Esophagus muscularis mucosa (tissue), 3 donors: ENCODE measurements around the gene HPX.

ENCODE experiments used
- POLR2A ChIP-seq: fragments of 450-650 bp; IDR thresholded peaks from one replicate; pipeline ENCODE4 v1.6.1; 2017; ENCODE audit warnings: antibody characterized with exemption, moderate library complexity, mild to moderate bottlenecking, low read depth
- TF ChIP-seq, protein P1 (sequence below), 3 experiments: fragments of 200-600 bp in 2 of 3; fragments of 450-650 bp in 1 of 3; sonication (generic) in 2 of 3; IDR thresholded peaks; one replicate each; pipeline ENCODE4 v1.5.1; 2017 to 2019; ENCODE audit warnings: antibody characterized with exemption in 3 of 3, mild to moderate bottlenecking in 2 of 3, moderate library complexity in 1 of 3

DNA sequence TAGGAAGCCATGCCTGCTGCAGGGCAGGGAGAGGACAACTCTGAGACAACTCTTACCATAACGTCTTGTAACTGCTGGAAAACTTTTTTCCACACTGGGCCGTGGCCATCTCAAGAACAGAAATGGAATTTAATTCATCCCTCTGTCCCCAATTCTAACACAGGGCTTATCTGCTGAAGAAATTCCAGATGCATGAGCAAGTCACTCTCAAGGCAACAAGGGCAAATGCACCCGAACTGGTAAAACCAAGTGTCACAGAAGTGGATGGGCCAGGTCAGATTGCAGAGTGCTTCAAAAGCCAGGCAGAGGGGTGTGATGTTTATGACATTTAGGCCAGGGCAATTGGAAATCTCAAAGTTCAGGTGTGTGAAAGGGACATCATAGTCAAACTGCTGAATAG is 43.2 kb downstream of the HPX start:
- TF ChIP-seq, protein P1, sequence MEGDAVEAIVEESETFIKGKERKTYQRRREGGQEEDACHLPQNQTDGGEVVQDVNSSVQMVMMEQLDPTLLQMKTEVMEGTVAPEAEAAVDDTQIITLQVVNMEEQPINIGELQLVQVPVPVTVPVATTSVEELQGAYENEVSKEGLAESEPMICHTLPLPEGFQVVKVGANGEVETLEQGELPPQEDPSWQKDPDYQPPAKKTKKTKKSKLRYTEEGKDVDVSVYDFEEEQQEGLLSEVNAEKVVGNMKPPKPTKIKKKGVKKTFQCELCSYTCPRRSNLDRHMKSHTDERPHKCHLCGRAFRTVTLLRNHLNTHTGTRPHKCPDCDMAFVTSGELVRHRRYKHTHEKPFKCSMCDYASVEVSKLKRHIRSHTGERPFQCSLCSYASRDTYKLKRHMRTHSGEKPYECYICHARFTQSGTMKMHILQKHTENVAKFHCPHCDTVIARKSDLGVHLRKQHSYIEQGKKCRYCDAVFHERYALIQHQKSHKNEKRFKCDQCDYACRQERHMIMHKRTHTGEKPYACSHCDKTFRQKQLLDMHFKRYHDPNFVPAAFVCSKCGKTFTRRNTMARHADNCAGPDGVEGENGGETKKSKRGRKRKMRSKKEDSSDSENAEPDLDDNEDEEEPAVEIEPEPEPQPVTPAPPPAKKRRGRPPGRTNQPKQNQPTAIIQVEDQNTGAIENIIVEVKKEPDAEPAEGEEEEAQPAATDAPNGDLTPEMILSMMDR (IDR thresholded peaks at IDR 0.05): no peak
- TF ChIP-seq POLR2A: no peak
